Measurements from ENCODE around the gene EFTUD2. TPM values are rescaled to one million over a fixed set of nuclear protein-coding genes. Genes with fewer than 3 reads are reported as not detected.

Gene EFTUD2
- total and polyA plus RNA-seq, 2 donors, result 44.0 to 65.8 TPM

DNA sequence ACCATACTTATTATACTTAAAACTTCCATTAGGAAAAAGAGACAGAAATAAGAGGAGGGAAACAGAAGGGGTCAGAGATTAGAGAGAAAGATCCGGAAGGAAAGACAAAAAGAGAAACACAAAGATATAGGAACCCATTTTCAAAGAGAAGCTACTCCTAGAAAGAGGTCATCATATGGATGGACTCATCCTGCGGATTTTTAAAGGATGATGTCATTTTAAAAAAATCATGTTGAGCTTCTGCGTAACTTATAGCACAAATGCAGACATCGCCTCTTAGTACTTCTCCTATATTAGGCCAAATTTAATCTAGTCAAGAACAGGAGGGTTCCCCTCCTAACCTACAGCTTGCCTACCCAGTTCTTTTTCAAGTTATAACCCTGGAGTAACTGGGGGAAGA is 18.1 kb downstream of the EFTUD2 start:
- WGBS, result 97% methylated on average over 4 of the region's 4 CpGs
- Histone ChIP-seq H3K36me3 (ENCODE audit: control insufficient read depth in 2 of 2, insufficient read depth in 2 of 2, low read length in 1 of 2) (peaks cover 61 to 85% of the 10 kb centered on the region in 2 donors), H3K4me3 (ENCODE audit: low read length in 2 of 2) (no peak overlapping the region), H3K27ac (ENCODE audit: low read depth in 1 of 2, low read length in 1 of 2) (no peak overlapping the region), H3K9me3 (ENCODE audit: control insufficient read depth in 2 of 2, insufficient read depth in 1 of 2, low read length in 1 of 2) (no peaks in the 10 kb centered on the region), H3K27me3 (ENCODE audit: control insufficient read depth in 2 of 2, insufficient read depth in 1 of 2, low read length in 1 of 2) (no peaks in the 10 kb centered on the region), H3K4me1 (ENCODE audit: control insufficient read depth in 2 of 2, insufficient read depth in 2 of 2, low read length in 2 of 2) (no peaks in the 10 kb centered on the region)
- no peak for DNase-seq (ENCODE audit: low read depth in 6 of 9, low spot score in 9 of 9)

DNA sequence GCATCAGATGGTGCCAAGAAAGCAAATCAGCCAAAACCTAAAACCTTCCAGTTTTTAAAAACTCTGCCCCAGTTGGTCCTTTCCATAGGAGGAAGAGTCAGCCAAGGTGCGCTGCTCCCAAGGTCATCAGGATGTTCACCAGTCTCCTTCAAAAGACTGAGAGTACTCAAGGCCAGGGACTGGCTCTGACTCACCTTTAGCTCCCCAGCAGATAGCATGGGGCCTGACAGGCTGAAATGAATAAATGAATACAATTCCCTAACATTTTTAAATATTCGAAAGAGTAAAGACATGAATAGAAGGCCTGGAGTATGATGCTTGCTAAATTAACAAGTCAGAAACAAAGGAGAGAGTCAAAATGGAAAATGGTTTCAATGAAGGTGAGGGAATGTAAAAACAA is 19.2 kb downstream of the EFTUD2 start:
- WGBS, result 99% methylated on average over 2 of the region's 2 CpGs

DNA sequence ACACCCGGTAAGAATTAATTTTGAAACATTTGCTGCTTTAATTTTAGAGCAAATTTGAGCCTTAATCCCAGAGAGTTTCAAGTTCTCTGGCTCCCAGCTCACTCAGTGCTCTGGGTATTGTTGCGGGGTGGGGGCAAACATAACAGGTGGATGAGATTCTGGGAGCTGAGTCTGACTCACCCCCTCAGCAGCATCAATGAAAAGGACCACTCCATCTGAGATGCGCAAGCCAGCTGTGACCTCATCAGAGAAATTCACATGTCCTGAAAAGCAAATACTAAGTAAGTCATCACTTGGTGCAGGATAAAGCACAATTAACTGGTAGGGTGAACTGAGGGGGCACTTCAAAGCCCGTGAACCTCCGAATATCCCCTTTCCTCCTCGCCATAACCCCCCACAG is 19.9 kb downstream of the EFTUD2 start:
- H3K4me3 ChIP-seq (ENCODE audit: low read length in 2 of 2), result no peak overlapping the region
- no peaks in the 10 kb centered on the region for H3K4me1 ChIP-seq (ENCODE audit: control insufficient read depth in 2 of 2, insufficient read depth in 2 of 2, low read length in 2 of 2)

More for the DNA sequence above, 19.2 kb downstream of the EFTUD2 start:
- DNase-seq (ENCODE audit: low read depth in 6 of 9, low spot score in 9 of 9), result no peak
- H3K36me3 ChIP-seq (ENCODE audit: control insufficient read depth in 2 of 2, insufficient read depth in 2 of 2, low read length in 1 of 2), result peaks cover 62 to 85% of the 10 kb centered on the region in 2 donors
- no peaks in the 10 kb centered on the region for H3K9me3 ChIP-seq (ENCODE audit: control insufficient read depth in 2 of 2, insufficient read depth in 1 of 2, low read length in 1 of 2)
- no peak overlapping the region for H3K4me3 ChIP-seq (ENCODE audit: low read length in 2 of 2)
- no peak overlapping the region for H3K27ac ChIP-seq (ENCODE audit: low read depth in 1 of 2, low read length in 1 of 2)
- no peaks in the 10 kb centered on the region for H3K27me3 ChIP-seq (ENCODE audit: control insufficient read depth in 2 of 2, insufficient read depth in 1 of 2, low read length in 1 of 2)
- no peaks in the 10 kb centered on the region for H3K4me1 ChIP-seq (ENCODE audit: control insufficient read depth in 2 of 2, insufficient read depth in 2 of 2, low read length in 2 of 2)

DNA sequence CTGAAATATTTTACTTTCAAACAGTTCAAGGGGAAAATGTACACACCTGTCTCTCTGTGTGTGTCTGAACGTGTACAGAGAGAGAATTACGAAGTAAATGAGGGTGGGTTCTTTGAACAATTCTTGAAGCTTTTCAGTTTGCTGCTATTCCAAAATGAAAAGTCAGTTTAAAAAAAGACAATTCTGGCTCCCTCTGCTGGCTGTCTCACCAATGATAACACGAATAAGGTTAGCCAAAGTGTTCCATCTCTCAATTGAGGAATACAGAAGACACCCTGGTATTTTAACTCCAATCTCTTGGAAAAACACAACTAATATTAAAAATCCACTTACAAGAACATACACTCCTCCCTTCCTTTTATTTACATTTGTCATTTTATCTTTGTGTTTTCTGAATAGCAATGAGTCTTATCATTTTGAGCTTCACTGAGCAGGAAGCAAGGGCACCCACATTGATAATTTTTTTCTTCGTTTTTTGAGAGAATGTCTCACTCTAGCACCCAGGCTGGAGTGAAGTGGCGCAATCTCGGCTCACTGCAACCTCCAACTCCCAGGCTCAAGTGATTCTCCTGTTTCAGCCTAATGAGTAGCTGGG is 20.5 kb downstream of the EFTUD2 start:
- Histone ChIP-seq H3K9me3 (ENCODE audit: control insufficient read depth in 2 of 2, insufficient read depth in 1 of 2, low read length in 1 of 2) (no peaks in the 10 kb centered on the region), H3K4me1 (ENCODE audit: control insufficient read depth in 2 of 2, insufficient read depth in 2 of 2, low read length in 2 of 2) (no peaks in the 10 kb centered on the region), H3K27me3 (ENCODE audit: control insufficient read depth in 2 of 2, insufficient read depth in 1 of 2, low read length in 1 of 2) (no peaks in the 10 kb centered on the region), H3K36me3 (ENCODE audit: control insufficient read depth in 2 of 2, insufficient read depth in 2 of 2, low read length in 1 of 2) (peaks cover 61 to 84% of the 10 kb centered on the region in 2 donors), H3K4me3 (ENCODE audit: low read length in 2 of 2) (no peak overlapping the region), H3K27ac (ENCODE audit: low read depth in 1 of 2, low read length in 1 of 2) (no peak overlapping the region)
- peak in 4 of 9 donors; percentile 17 to 54 (median 33) for DNase-seq (ENCODE audit: low read depth in 6 of 9, low spot score in 9 of 9)
- WGBS, result 73% methylated on average over 6 of the region's 6 CpGs

More for the DNA sequence above, 19.9 kb downstream of the EFTUD2 start:
- H3K27ac ChIP-seq (ENCODE audit: low read depth in 1 of 2, low read length in 1 of 2), result no peak overlapping the region
- H3K36me3 ChIP-seq (ENCODE audit: control insufficient read depth in 2 of 2, insufficient read depth in 2 of 2, low read length in 1 of 2), result peaks cover 59 to 85% of the 10 kb centered on the region in 2 donors
- H3K27me3 ChIP-seq (ENCODE audit: control insufficient read depth in 2 of 2, insufficient read depth in 1 of 2, low read length in 1 of 2), result no peaks in the 10 kb centered on the region
- no peaks in the 10 kb centered on the region for H3K9me3 ChIP-seq (ENCODE audit: control insufficient read depth in 2 of 2, insufficient read depth in 1 of 2, low read length in 1 of 2)
- no peak for DNase-seq (ENCODE audit: low read depth in 6 of 9, low spot score in 9 of 9)
- 98% methylated on average over 6 of the region's 6 CpGs for WGBS

DNA sequence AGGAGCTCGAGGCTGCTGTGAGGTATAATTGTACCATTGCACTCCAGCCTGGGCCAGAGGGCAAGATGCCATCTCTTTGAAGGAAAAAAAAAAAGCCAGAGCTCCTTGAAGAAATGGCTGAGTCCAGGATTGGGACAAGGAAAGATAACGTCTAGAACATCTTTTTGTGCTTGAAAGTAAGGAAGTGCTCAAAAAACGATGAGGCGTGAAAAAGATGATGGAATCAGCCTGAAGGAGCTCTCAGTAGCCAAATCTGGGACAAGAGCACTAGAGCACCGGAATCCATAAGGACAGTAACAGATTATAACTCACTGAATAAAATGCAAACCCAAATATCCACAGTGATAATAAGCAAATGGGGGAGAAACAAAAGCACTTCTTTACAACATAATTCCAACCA is 22.1 kb downstream of the EFTUD2 start:
- no peaks in the 10 kb centered on the region for H3K9me3 ChIP-seq (ENCODE audit: control insufficient read depth in 2 of 2, insufficient read depth in 1 of 2, low read length in 1 of 2)
- H3K4me1 ChIP-seq (ENCODE audit: control insufficient read depth in 2 of 2, insufficient read depth in 2 of 2, low read length in 2 of 2), result no peaks in the 10 kb centered on the region
- WGBS, result 99% methylated on average over 5 of the region's 5 CpGs
- no peak for DNase-seq (ENCODE audit: low read depth in 6 of 9, low spot score in 9 of 9)
- no peak overlapping the region for H3K27ac ChIP-seq (ENCODE audit: low read depth in 1 of 2, low read length in 1 of 2)
- H3K4me3 ChIP-seq (ENCODE audit: low read length in 2 of 2), result no peak overlapping the region
- peaks cover 57 to 79% of the 10 kb centered on the region in 2 donors for H3K36me3 ChIP-seq (ENCODE audit: control insufficient read depth in 2 of 2, insufficient read depth in 2 of 2, low read length in 1 of 2)
- no peaks in the 10 kb centered on the region for H3K27me3 ChIP-seq (ENCODE audit: control insufficient read depth in 2 of 2, insufficient read depth in 1 of 2, low read length in 1 of 2)

DNA sequence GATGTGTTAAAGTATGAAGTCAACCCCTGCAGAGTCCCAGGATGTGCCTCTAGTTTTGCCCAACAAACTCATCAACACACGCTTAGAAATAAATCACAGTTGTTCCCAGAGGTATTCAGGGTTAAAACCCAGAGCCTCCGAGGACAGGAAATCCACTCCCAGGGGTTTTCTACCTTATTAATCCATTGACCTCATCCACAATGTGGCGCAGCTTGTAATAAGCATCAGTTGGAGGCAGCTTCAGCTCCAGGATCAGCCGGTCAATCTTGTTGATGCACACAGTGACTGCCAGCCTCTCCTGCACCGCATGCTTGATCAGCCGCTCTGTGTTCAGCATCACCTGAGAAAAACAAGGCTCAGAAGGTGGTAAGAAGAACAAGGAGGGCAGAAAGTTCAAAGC is 23.5 kb downstream of the EFTUD2 start:
- DNase-seq (ENCODE audit: low read depth in 6 of 9, low spot score in 9 of 9), result no peak
- no peaks in the 10 kb centered on the region for H3K4me1 ChIP-seq (ENCODE audit: control insufficient read depth in 2 of 2, insufficient read depth in 2 of 2, low read length in 2 of 2)
- H3K27me3 ChIP-seq (ENCODE audit: control insufficient read depth in 2 of 2, insufficient read depth in 1 of 2, low read length in 1 of 2), result no peaks in the 10 kb centered on the region
- H3K27ac ChIP-seq (ENCODE audit: low read depth in 1 of 2, low read length in 1 of 2), result no peak overlapping the region
- no peak overlapping the region for H3K4me3 ChIP-seq (ENCODE audit: low read length in 2 of 2)
- 97% methylated on average over 6 of the region's 6 CpGs for WGBS
- peaks cover 55 to 79% of the 10 kb centered on the region in 2 donors for H3K36me3 ChIP-seq (ENCODE audit: control insufficient read depth in 2 of 2, insufficient read depth in 2 of 2, low read length in 1 of 2)
- no peaks in the 10 kb centered on the region for H3K9me3 ChIP-seq (ENCODE audit: control insufficient read depth in 2 of 2, insufficient read depth in 1 of 2, low read length in 1 of 2)

DNA sequence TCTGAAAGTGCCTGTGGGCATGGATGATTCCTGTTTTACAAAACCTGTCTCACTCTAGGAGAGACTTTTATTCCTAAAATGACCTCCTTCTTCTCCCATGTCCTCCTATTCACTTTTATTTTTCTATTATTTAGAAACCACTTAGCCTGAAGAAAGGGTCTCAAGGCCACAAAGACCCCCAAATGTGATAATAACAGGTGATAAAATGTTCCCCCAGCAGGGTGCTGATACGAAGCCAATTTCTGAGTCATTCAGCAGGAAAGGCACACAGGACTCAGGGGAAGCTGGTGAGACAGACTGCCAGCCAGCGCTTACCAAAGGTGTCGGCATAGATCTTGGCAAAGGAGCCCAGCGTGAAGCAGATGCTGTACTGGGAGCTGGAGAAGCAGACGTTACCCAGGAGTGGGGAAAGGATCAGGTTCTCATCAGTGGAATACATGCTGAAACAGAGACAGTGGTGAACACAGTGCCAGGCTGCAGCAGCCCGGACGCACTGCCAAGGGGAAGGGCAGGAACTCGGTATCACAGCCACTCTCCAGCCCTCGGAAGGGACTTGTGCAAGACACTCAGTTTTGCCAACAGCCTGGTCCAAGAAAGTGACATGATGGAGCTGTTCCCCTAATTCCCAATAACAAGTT is 27.0 kb downstream of the EFTUD2 start:
- Histone ChIP-seq H3K27me3 (ENCODE audit: control insufficient read depth in 2 of 2, insufficient read depth in 1 of 2, low read length in 1 of 2) (no peaks in the 10 kb centered on the region), H3K4me1 (ENCODE audit: control insufficient read depth in 2 of 2, insufficient read depth in 2 of 2, low read length in 2 of 2) (no peaks in the 10 kb centered on the region), H3K36me3 (ENCODE audit: control insufficient read depth in 2 of 2, insufficient read depth in 2 of 2, low read length in 1 of 2) (peaks cover 55 to 80% of the 10 kb centered on the region in 2 donors), H3K9me3 (ENCODE audit: control insufficient read depth in 2 of 2, insufficient read depth in 1 of 2, low read length in 1 of 2) (no peaks in the 10 kb centered on the region), H3K27ac (ENCODE audit: low read depth in 1 of 2, low read length in 1 of 2) (no peak overlapping the region), H3K4me3 (ENCODE audit: low read length in 2 of 2) (no peak overlapping the region)
- DNase-seq (ENCODE audit: low read depth in 6 of 9, low spot score in 9 of 9), result no peak
- WGBS, result 97% methylated on average over 9 of the region's 9 CpGs

DNA sequence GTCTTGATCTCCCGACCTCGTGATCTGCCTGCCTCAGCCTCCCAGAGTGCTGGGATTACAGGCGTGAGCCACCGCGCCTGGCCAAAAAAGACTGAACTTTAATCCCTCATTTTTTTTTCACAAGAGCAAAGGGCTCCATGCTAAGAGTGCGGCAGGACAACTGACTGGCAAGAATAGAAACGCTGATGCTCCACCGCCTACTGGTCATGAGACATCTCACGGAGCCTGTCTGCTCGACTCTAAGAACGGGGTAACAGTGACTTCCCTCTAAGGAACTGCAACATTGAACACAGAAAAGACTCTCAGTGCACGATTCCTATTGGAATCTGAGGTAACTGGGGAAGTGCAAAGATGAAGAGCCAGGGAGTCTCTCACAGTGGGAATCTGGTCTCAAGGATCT is 27.7 kb downstream of the EFTUD2 start:
- H3K27me3 ChIP-seq (ENCODE audit: control insufficient read depth in 2 of 2, insufficient read depth in 1 of 2, low read length in 1 of 2), result no peaks in the 10 kb centered on the region
- no peak overlapping the region for H3K4me3 ChIP-seq (ENCODE audit: low read length in 2 of 2)
- H3K36me3 ChIP-seq (ENCODE audit: control insufficient read depth in 2 of 2, insufficient read depth in 2 of 2, low read length in 1 of 2), result peaks cover 56 to 81% of the 10 kb centered on the region in 2 donors
- 98% methylated on average over 12 of the region's 12 CpGs for WGBS
- DNase-seq (ENCODE audit: low read depth in 6 of 9, low spot score in 9 of 9), result no peak
- no peaks in the 10 kb centered on the region for H3K4me1 ChIP-seq (ENCODE audit: control insufficient read depth in 2 of 2, insufficient read depth in 2 of 2, low read length in 2 of 2)
- no peaks in the 10 kb centered on the region for H3K9me3 ChIP-seq (ENCODE audit: control insufficient read depth in 2 of 2, insufficient read depth in 1 of 2, low read length in 1 of 2)
- no peak overlapping the region for H3K27ac ChIP-seq (ENCODE audit: low read depth in 1 of 2, low read length in 1 of 2)

DNA sequence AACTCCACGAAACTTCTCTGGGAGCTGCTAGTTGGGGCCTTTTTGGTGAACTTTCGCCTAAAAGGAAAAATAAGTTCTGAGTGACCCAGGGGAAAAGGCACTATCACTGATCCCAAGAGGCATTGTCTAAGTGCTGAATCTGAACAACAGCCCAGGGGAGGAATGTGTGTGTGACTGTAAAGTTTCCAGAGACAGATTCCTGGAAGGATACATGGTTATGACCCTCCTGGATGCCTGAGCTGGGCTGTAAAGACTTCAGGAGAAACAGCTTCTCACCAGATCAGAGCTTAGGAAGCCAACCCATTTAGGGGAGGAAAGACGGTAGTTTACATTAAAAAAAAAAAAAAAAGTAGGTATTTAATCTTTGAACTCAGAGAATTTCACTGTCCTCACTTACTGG is 31.4 kb downstream of the EFTUD2 start:
- DNase-seq (ENCODE audit: low read depth in 6 of 9, low spot score in 9 of 9), result no peak
- Histone ChIP-seq H3K36me3 (ENCODE audit: control insufficient read depth in 2 of 2, insufficient read depth in 2 of 2, low read length in 1 of 2) (peaks cover 57 to 75% of the 10 kb centered on the region in 2 donors), H3K4me3 (ENCODE audit: low read length in 2 of 2) (no peak overlapping the region), H3K27ac (ENCODE audit: low read depth in 1 of 2, low read length in 1 of 2) (no peak overlapping the region), H3K4me1 (ENCODE audit: control insufficient read depth in 2 of 2, insufficient read depth in 2 of 2, low read length in 2 of 2) (no peaks in the 10 kb centered on the region), H3K9me3 (ENCODE audit: control insufficient read depth in 2 of 2, insufficient read depth in 1 of 2, low read length in 1 of 2) (no peaks in the 10 kb centered on the region), H3K27me3 (ENCODE audit: control insufficient read depth in 2 of 2, insufficient read depth in 1 of 2, low read length in 1 of 2) (no peaks in the 10 kb centered on the region)
- WGBS, result 98% methylated on average over 3 of the region's 3 CpGs

Measured in thymus (tissue), 11 donors.